B cell (primary cell): ENCODE measurements around the gene FUOM. TPM values are rescaled to one million over a fixed set of nuclear protein-coding genes. Genes with fewer than 3 reads are reported as not detected.

Source experiments
- ATAC-seq: fragments of 200-7000 bp; cut with Tn5 transposase; one replicate; pipeline ENCODE4 v1.10.0; 2021; ENCODE audit warnings: low read depth, mild to moderate bottlenecking, moderate number of reproducible peaks, moderate library complexity
- CTCF ChIA-PET: fragments of 350-600 bp; sonication (Branson Sonifier 250); formaldehyde crosslinking; loops from one replicate; lab custom pipeline; 2021; ENCODE audit warnings: antibody characterized with exemption, inconsistent platforms; lab: Charles Lee
- POLR2A ChIA-PET: fragments of 350-600 bp; sonication (Branson Sonifier 250); formaldehyde crosslinking; loops from one replicate; lab custom pipeline; 2021; ENCODE audit warnings: antibody characterized with exemption; lab: Charles Lee
- DNase-seq: peaks from one replicate; pipeline ENCODE4 v3.0.0; 2013
- H2AFZ ChIP-seq: 2 replicates; pipeline ENCODE4 v1.6.1; 2012; ENCODE audit warnings: mild to moderate bottlenecking, low read depth, low read length; ENCODE audit not compliant: insufficient read depth, poor library complexity, severe bottlenecking
- H3K27ac ChIP-seq, 2 donors: 1 replicate in 1 of 2; 2 replicates in 1 of 2; pipeline ENCODE4 v1.5.1; 2012 to 2013; ENCODE audit warnings: low read length in 2 of 2, mild to moderate bottlenecking in 2 of 2, moderate library complexity in 1 of 2
- H3K27me3 ChIP-seq, 4 experiments: fragments of 200-600 bp in 1 of 4; sonication (generic) in 1 of 4; replicated peaks in 1 of 4; 1 replicate in 2 of 4; 2 replicates in 2 of 4; pipeline versions ENCODE4 v1.6.1 to v1.7.0; 2013 to 2016; ENCODE audit warnings: low read length in 3 of 4, mild to moderate bottlenecking in 2 of 4, mixed read lengths in 1 of 4, moderate library complexity in 1 of 4; ENCODE audit not compliant: insufficient read depth in 4 of 4, control insufficient read depth in 3 of 4; ENCODE audit errors: control extremely low read depth in 1 of 4
- H3K36me3 ChIP-seq, 2 experiments: replicated peaks in 1 of 2; 1 replicate in 1 of 2; 2 replicates in 1 of 2; pipeline versions ENCODE4 v1.6.1 to v1.7.1; 2013; ENCODE audit warnings: low read length in 1 of 2; ENCODE audit not compliant: insufficient read depth in 2 of 2, control insufficient read depth in 1 of 2; ENCODE audit errors: control extremely low read depth in 1 of 2, extremely low read depth in 1 of 2
- H3K4me1 ChIP-seq, 2 donors: fragments of 200-600 bp in 1 of 2; sonication (generic) in 1 of 2; 1 replicate in 1 of 2; 2 replicates in 1 of 2; pipeline versions ENCODE4 v1.5.1 to v1.6.1; 2013 to 2017; ENCODE audit warnings: low read length in 2 of 2; ENCODE audit not compliant: control insufficient read depth in 2 of 2, insufficient read depth in 2 of 2
- H3K4me2 ChIP-seq: replicated peaks from 2 replicates; pipeline ENCODE3; 2012; ENCODE audit warnings: mild to moderate bottlenecking, low read depth, low read length; ENCODE audit not compliant: poor library complexity, severe bottlenecking
- H3K4me3 ChIP-seq, 5 experiments: fragments of 200-600 bp in 1 of 5; sonication (generic) in 1 of 5; 1 replicate in 3 of 5; 2 replicates in 2 of 5; pipeline versions ENCODE4 v1.5.1 to v1.7.0; 2011 to 2016; ENCODE audit warnings: low read length in 4 of 5, mild to moderate bottlenecking in 4 of 5, low read depth in 2 of 5, control low read depth in 1 of 5, moderate library complexity in 1 of 5; ENCODE audit not compliant: insufficient read depth in 1 of 5; ENCODE audit errors: control extremely low read depth in 1 of 5, extremely low read depth in 1 of 5
- H3K79me2 ChIP-seq: fragments of 200-600 bp; sonication (generic); one replicate; pipeline ENCODE4 v1.6.0; 2016; ENCODE audit warnings: low read length; ENCODE audit not compliant: control insufficient read depth, insufficient read depth
- H3K9ac ChIP-seq: fragments of 200-600 bp; sonication (generic); 2 replicates; pipeline ENCODE4 v1.6.1; 2017; ENCODE audit warnings: mild to moderate bottlenecking, low read length, moderate library complexity
- H3K9me3 ChIP-seq, 3 donors: one replicate each; pipeline versions ENCODE4 v1.6.1 to v1.7.1; 2013; ENCODE audit warnings: low read length in 2 of 3; ENCODE audit not compliant: control insufficient read depth in 2 of 3, insufficient read depth in 1 of 3; ENCODE audit errors: control extremely low read depth in 1 of 3
- H4K20me1 ChIP-seq: 2 replicates; pipeline ENCODE4 v1.6.0; 2012; ENCODE audit warnings: mild to moderate bottlenecking, low read length; ENCODE audit not compliant: insufficient read depth, control insufficient read depth, poor library complexity, severe bottlenecking
- H3K27ac Mint-ChIP-seq: one replicate; pipeline ENCODE4 v1.8.0; 2021; ENCODE audit warnings: mixed read lengths
- H3K27me3 Mint-ChIP-seq: one replicate; pipeline ENCODE4 v1.8.0; 2021; ENCODE audit warnings: mixed read lengths
- H3K4me1 Mint-ChIP-seq: one replicate; pipeline ENCODE4 v1.8.0; 2021; ENCODE audit warnings: mixed read lengths
- H3K4me3 Mint-ChIP-seq: one replicate; pipeline ENCODE4 v1.8.0; 2021; ENCODE audit warnings: mixed read lengths
- H3K9me3 Mint-ChIP-seq: one replicate; pipeline ENCODE4 v1.8.0; 2022; ENCODE audit warnings: mixed read lengths; ENCODE audit not compliant: insufficient read depth
- CTCF ChIP-seq: fragments of 200-600 bp; IDR thresholded peaks from one replicate; pipeline ENCODE4 v1.8.0; 2022; ENCODE audit warnings: antibody characterized with exemption, mild to moderate bottlenecking
- EZH2 ChIP-seq: IDR thresholded peaks from 2 replicates; pipeline ENCODE4 v1.6.1; 2012; ENCODE audit warnings: borderline replicate concordance, low read depth, mild to moderate bottlenecking, moderate library complexity, low read length; ENCODE audit not compliant: insufficient read depth, poor library complexity, severe bottlenecking
- WGBS: methylation state at CpG from one replicate; pipeline ENCODE4 v1.1.5; 2013; ENCODE audit warnings: missing lambda C conversion rate; ENCODE audit not compliant: insufficient coverage; 5-methylcytosine and 5-hydroxymethylcytosine counted together
- intact Hi-C: fragments of 100-400 bp; cut with micrococcal nuclease; formaldehyde crosslinking; loops from one replicate; pipeline ENCODE4 v1.10.0; 2022
- polyA plus RNA-seq: library from polyadenylated mRNA; depleted of rRNA; stranded (reverse); fragments of >200 nt; gene quantifications from 2 replicates; pipeline ENCODE4 v1.2.3, GENCODE V29; 2012
- total RNA-seq, 2 donors: library from RNA; stranded (reverse); fragments of 120-200 nt in 1 of 2; gene quantifications; 1 replicate in 1 of 2; 2 replicates in 1 of 2; pipeline versions ENCODE4 v1.2.3 to v1.2.4, GENCODE V29; 2013 to 2022

Gene FUOM
- total and polyA plus RNA-seq, 2 donors (not counting 1 experiment from before 2014, with no cell fraction given), result 23.8 to 30.7 TPM

GRCh38 chr10:133310399-133310755 lies 47.4 kb downstream of the FUOM start:
- no peak for DNase-seq
- 98% methylated on average over 16 of the region's 16 CpGs for WGBS
- intact Hi-C loops, result loop anchor here (5.0 kb wide), 1 partner anchor 212 kb away; no protein-coding TSS in a partner anchor
- H3K36me3 ChIP-seq, result peaks cover 0 to 31% of the 10 kb centered on the region in 2 experiments
- Mint-ChIP-seq H3K27me3 (no peaks in the 10 kb centered on the region), H3K9me3 (no peaks in the 10 kb centered on the region), H3K4me1 (peaks cover 35% of the 10 kb centered on the region), H3K27ac (no peak overlapping the region), H3K4me3 (peak overlapping the region; percentile 78)
- CTCF ChIA-PET, result interaction anchor here (0.6 to 1.8 kb wide), 2 partner anchors 19 to 409 kb away, joined by 4 to 5 read pairs; no protein-coding TSS in a partner anchor
- H3K4me3 ChIP-seq, result no peak overlapping the region
- ATAC-seq, result no peak
- no peak overlapping the region for H3K9ac ChIP-seq
- TF ChIP-seq CTCF (no peak), EZH2 (no peak)
- no peak overlapping the region for H3K27ac ChIP-seq
- peaks cover 0 to 3% (median 0%) of the 10 kb centered on the region in 3 donors for H3K9me3 ChIP-seq
- peaks cover 21 to 37% of the 10 kb centered on the region in 2 donors for H3K4me1 ChIP-seq
- POLR2A ChIA-PET, result no interaction called here
- H2AFZ ChIP-seq, result no peak overlapping the region
- no peaks in the 10 kb centered on the region for H3K27me3 ChIP-seq
- peaks cover 33% of the 10 kb centered on the region for H3K79me2 ChIP-seq
- H4K20me1 ChIP-seq, result peaks cover 32% of the 10 kb centered on the region
- no peak overlapping the region for H3K4me2 ChIP-seq

GRCh38 chr10:133309720-133310398 lies 48.0 kb downstream of the FUOM start:
- no peaks in the 10 kb centered on the region for H3K27me3 ChIP-seq
- CTCF ChIA-PET, result interaction anchor here (0.6 to 1.8 kb wide), 2 partner anchors 20 to 408 kb away, joined by 4 to 5 read pairs; no protein-coding TSS in a partner anchor
- no peak for TF ChIP-seq CTCF
- TF ChIP-seq EZH2, result no peak

More at GRCh38 chr10:133309720-133310398, 48.0 kb downstream of the FUOM start:
- H3K27ac ChIP-seq, result peak overlapping the region in 1 of 2 donors; percentile 96
- peak overlapping the region; percentile 86 for H3K4me2 ChIP-seq
- DNase-seq (no peak), ATAC-seq (no peak)
- peaks cover 0 to 3% (median 0%) of the 10 kb centered on the region in 3 donors for H3K9me3 ChIP-seq
- H3K36me3 ChIP-seq, result peaks cover 0 to 31% of the 10 kb centered on the region in 2 experiments
- Mint-ChIP-seq H3K27me3 (no peaks in the 10 kb centered on the region), H3K4me3 (peak overlapping the region; percentile 78), H3K4me1 (peaks cover 38% of the 10 kb centered on the region), H3K27ac (peak overlapping the region; percentile 73), H3K9me3 (no peaks in the 10 kb centered on the region)
- intact Hi-C loops, result loop anchor here (1.0 to 5.0 kb wide), 8 partner anchors 35 to 773 kb away; partner anchors contain the start of genes ECHS1, FUOM, INPP5A and MTG1
- H3K4me1 ChIP-seq, result peaks cover 21 to 41% of the 10 kb centered on the region in 2 donors
- 89% methylated on average over 33 of the region's 33 CpGs for WGBS
- peak overlapping the region in 1 of 5 experiments; percentile 94 for H3K4me3 ChIP-seq
- H3K9ac ChIP-seq, result peak overlapping the region; percentile 86
- peaks cover 38% of the 10 kb centered on the region for H3K79me2 ChIP-seq
- H2AFZ ChIP-seq, result no peak overlapping the region
- peaks cover 32% of the 10 kb centered on the region for H4K20me1 ChIP-seq
- POLR2A ChIA-PET, result no interaction called here
